ENCODE measurements around the gene GREM2. TPM values are rescaled to one million over a fixed set of nuclear protein-coding genes. Genes with fewer than 3 reads are reported as not detected.

Gene GREM2
- total and polyA plus RNA-seq, 2 experiments from 2014 or later = 0.18 to 0.21 TPM

DNA sequence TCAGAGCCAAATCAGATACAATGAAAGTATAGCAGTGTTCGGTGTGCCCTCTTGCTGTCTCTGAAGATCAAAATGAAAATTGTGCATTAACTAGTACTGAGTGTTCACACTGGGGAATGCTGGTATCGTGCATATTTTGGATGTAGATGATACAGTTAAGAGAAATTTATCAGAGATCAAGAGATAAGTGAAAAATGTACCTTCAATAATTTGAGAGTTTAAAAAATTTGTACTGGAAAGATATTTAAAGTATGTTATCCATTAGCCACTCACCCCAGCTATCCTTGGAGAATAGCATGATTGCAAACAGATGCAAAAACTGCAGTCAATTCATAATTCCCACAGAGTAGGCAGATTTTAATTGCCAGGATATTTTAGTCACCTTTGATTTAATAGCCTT lies 56.4 kb downstream of the GREM2 start:
- no peaks in the 10 kb centered on the region for H3K79me2 ChIP-seq (replicated peaks; ENCODE audit: insufficient read depth)
- no peak overlapping the region for H3K4me2 ChIP-seq

More for the DNA sequence above, 56.4 kb downstream of the GREM2 start:
- no peaks in the 10 kb centered on the region for H3K9me2 ChIP-seq (ENCODE audit: insufficient read depth)
- no peak overlapping the region for H3K4me3 ChIP-seq
- no peak overlapping the region for H3K27ac ChIP-seq (ENCODE audit: low read depth)
- no peaks in the 10 kb centered on the region for H3K27me3 ChIP-seq (ENCODE audit: insufficient read depth)
- H3K36me3 ChIP-seq (ENCODE audit: insufficient read depth) = no peaks in the 10 kb centered on the region
- H3F3A ChIP-seq (replicated peaks; ENCODE audit: low read depth) = no peaks in the 10 kb centered on the region
- no peak for DNase-seq (ENCODE audit: low spot score)
- no peaks in the 10 kb centered on the region for H4K20me1 ChIP-seq (replicated peaks; ENCODE audit: insufficient read depth)
- no peak overlapping the region for H3K27ac Mint-ChIP-seq
- H2AFZ ChIP-seq = no peak overlapping the region
- H3K27me3 Mint-ChIP-seq (ENCODE audit: insufficient read depth, low read depth, poor library complexity) = no peaks in the 10 kb centered on the region
- ATAC-seq = no peak
- no peaks in the 10 kb centered on the region for H3K36me3 Mint-ChIP-seq (ENCODE audit: low read depth)
- no peaks in the 10 kb centered on the region for H3K4me1 Mint-ChIP-seq
- H3K4me3 Mint-ChIP-seq = no peak overlapping the region
- TF ChIP-seq, protein P1, sequence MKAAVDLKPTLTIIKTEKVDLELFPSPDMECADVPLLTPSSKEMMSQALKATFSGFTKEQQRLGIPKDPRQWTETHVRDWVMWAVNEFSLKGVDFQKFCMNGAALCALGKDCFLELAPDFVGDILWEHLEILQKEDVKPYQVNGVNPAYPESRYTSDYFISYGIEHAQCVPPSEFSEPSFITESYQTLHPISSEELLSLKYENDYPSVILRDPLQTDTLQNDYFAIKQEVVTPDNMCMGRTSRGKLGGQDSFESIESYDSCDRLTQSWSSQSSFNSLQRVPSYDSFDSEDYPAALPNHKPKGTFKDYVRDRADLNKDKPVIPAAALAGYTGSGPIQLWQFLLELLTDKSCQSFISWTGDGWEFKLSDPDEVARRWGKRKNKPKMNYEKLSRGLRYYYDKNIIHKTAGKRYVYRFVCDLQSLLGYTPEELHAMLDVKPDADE (IDR thresholded peaks at IDR 0.05) = no peak
- TF ChIP-seq NANOG (IDR thresholded peaks at IDR 0.05; ENCODE audit: borderline replicate concordance) = no peak
- TF ChIP-seq JUNB (IDR thresholded peaks at IDR 0.05; ENCODE audit: unreplicated experiment) = no peak
- TF ChIP-seq, protein P2, sequence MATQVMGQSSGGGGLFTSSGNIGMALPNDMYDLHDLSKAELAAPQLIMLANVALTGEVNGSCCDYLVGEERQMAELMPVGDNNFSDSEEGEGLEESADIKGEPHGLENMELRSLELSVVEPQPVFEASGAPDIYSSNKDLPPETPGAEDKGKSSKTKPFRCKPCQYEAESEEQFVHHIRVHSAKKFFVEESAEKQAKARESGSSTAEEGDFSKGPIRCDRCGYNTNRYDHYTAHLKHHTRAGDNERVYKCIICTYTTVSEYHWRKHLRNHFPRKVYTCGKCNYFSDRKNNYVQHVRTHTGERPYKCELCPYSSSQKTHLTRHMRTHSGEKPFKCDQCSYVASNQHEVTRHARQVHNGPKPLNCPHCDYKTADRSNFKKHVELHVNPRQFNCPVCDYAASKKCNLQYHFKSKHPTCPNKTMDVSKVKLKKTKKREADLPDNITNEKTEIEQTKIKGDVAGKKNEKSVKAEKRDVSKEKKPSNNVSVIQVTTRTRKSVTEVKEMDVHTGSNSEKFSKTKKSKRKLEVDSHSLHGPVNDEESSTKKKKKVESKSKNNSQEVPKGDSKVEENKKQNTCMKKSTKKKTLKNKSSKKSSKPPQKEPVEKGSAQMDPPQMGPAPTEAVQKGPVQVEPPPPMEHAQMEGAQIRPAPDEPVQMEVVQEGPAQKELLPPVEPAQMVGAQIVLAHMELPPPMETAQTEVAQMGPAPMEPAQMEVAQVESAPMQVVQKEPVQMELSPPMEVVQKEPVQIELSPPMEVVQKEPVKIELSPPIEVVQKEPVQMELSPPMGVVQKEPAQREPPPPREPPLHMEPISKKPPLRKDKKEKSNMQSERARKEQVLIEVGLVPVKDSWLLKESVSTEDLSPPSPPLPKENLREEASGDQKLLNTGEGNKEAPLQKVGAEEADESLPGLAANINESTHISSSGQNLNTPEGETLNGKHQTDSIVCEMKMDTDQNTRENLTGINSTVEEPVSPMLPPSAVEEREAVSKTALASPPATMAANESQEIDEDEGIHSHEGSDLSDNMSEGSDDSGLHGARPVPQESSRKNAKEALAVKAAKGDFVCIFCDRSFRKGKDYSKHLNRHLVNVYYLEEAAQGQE (IDR thresholded peaks at IDR 0.05; ENCODE audit: unreplicated experiment) = no peak
- no peak for TF ChIP-seq ZNF114 (CRISPR knock-in tag; IDR thresholded peaks at IDR 0.05)
- TF ChIP-seq CREB1 (CRISPR knock-in tag; IDR thresholded peaks at IDR 0.05; ENCODE audit: low read depth) = no peak
- TF ChIP-seq, protein P3, sequence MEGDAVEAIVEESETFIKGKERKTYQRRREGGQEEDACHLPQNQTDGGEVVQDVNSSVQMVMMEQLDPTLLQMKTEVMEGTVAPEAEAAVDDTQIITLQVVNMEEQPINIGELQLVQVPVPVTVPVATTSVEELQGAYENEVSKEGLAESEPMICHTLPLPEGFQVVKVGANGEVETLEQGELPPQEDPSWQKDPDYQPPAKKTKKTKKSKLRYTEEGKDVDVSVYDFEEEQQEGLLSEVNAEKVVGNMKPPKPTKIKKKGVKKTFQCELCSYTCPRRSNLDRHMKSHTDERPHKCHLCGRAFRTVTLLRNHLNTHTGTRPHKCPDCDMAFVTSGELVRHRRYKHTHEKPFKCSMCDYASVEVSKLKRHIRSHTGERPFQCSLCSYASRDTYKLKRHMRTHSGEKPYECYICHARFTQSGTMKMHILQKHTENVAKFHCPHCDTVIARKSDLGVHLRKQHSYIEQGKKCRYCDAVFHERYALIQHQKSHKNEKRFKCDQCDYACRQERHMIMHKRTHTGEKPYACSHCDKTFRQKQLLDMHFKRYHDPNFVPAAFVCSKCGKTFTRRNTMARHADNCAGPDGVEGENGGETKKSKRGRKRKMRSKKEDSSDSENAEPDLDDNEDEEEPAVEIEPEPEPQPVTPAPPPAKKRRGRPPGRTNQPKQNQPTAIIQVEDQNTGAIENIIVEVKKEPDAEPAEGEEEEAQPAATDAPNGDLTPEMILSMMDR (conservative IDR thresholded peaks at IDR 0.05; ENCODE audit: low read depth in 2 of 2) = no peak
- TF ChIP-seq EZH2 (IDR thresholded peaks at IDR 0.05; ENCODE audit: low read depth, unreplicated experiment) = no peak
- TF ChIP-seq, protein P4, sequence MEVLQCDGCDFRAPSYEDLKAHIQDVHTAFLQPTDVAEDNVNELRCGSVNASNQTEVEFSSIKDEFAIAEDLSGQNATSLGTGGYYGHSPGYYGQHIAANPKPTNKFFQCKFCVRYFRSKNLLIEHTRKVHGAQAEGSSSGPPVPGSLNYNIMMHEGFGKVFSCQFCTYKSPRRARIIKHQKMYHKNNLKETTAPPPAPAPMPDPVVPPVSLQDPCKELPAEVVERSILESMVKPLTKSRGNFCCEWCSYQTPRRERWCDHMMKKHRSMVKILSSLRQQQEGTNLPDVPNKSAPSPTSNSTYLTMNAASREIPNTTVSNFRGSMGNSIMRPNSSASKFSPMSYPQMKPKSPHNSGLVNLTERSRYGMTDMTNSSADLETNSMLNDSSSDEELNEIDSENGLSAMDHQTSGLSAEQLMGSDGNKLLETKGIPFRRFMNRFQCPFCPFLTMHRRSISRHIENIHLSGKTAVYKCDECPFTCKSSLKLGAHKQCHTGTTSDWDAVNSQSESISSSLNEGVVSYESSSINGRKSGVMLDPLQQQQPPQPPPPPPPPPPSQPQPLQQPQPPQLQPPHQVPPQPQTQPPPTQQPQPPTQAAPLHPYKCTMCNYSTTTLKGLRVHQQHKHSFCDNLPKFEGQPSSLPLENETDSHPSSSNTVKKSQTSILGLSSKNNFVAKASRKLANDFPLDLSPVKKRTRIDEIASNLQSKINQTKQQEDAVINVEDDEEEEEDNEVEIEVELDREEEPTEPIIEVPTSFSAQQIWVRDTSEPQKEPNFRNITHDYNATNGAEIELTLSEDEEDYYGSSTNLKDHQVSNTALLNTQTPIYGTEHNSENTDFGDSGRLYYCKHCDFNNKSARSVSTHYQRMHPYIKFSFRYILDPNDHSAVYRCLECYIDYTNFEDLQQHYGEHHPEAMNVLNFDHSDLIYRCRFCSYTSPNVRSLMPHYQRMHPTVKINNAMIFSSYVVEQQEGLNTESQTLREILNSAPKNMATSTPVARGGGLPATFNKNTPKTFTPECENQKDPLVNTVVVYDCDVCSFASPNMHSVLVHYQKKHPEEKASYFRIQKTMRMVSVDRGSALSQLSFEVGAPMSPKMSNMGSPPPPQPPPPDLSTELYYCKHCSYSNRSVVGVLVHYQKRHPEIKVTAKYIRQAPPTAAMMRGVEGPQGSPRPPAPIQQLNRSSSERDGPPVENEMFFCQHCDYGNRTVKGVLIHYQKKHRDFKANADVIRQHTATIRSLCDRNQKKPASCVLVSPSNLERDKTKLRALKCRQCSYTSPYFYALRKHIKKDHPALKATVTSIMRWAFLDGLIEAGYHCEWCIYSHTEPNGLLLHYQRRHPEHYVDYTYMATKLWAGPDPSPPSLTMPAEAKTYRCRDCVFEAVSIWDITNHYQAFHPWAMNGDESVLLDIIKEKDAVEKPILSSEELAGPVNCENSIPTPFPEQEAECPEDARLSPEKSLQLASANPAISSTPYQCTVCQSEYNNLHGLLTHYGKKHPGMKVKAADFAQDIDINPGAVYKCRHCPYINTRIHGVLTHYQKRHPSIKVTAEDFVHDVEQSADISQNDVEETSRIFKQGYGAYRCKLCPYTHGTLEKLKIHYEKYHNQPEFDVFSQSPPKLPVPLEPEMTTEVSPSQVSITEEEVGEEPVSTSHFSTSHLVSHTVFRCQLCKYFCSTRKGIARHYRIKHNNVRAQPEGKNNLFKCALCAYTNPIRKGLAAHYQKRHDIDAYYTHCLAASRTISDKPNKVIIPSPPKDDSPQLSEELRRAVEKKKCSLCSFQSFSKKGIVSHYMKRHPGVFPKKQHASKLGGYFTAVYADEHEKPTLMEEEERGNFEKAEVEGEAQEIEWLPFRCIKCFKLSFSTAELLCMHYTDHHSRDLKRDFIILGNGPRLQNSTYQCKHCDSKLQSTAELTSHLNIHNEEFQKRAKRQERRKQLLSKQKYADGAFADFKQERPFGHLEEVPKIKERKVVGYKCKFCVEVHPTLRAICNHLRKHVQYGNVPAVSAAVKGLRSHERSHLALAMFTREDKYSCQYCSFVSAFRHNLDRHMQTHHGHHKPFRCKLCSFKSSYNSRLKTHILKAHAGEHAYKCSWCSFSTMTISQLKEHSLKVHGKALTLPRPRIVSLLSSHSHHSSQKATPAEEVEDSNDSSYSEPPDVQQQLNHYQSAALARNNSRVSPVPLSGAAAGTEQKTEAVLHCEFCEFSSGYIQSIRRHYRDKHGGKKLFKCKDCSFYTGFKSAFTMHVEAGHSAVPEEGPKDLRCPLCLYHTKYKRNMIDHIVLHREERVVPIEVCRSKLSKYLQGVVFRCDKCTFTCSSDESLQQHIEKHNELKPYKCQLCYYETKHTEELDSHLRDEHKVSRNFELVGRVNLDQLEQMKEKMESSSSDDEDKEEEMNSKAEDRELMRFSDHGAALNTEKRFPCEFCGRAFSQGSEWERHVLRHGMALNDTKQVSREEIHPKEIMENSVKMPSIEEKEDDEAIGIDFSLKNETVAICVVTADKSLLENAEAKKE (CRISPR knock-in tag; IDR thresholded peaks at IDR 0.05) = no peak
- TF ChIP-seq ZNF331 (CRISPR knock-in tag; IDR thresholded peaks at IDR 0.05; ENCODE audit: low read depth) = no peak
- no peak for TF ChIP-seq POLR2AphosphoS5 (IDR thresholded peaks at IDR 0.05; ENCODE audit: low read depth)
- no peaks in the 10 kb centered on the region; the same call in 2 of the 3 replicates for H3K9me3 Mint-ChIP-seq
- H3K4me1 ChIP-seq (ENCODE audit: insufficient read depth) = no peaks in the 10 kb centered on the region
